NCI-H748 (cell line): ENCODE results near the gene CSPG5.

ENCODE experiments used
- DNase-seq: peaks from one replicate; lab custom pipeline; 2025; ENCODE audit not compliant: unreplicated experiment; lab: John Stamatoyannopoulos, UW

Gene CSPG5

GRCh38 chr3:47588053-47588452, 9.4 kb upstream of the CSPG5 start:
- no peak for DNase-seq

- no peak for DNase-seq
These were observed 8.1 kb upstream of the CSPG5 start for GRCh38 chr3:47586746-47587145.

GRCh38 chr3:47583320-47584075, 4.8 kb upstream of the CSPG5 start:
- no peak for DNase-seq

GRCh38 chr3:47581835-47582234, 3.2 kb upstream of the CSPG5 start:
- no peak for DNase-seq

- no peak for DNase-seq
These were observed 2.8 kb upstream of the CSPG5 start for GRCh38 chr3:47581422-47581821.

- DNase-seq, result no peak
These were observed 1.8 kb upstream of the CSPG5 start for GRCh38 chr3:47580481-47580880.

- no peak for DNase-seq
These were observed 1.2 kb upstream of the CSPG5 start for GRCh38 chr3:47579875-47580274.

- peak; percentile 47 for DNase-seq
These were observed 489 bp downstream of the CSPG5 start for GRCh38 chr3:47578119-47578632.

GRCh38 chr3:47577583-47578118, 1.0 kb downstream of the CSPG5 start:
- peak; percentile 38 for DNase-seq

GRCh38 chr3:47573190-47574172, 5.2 kb downstream of the CSPG5 start:
- DNase-seq, result peak; percentile 14

GRCh38 chr3:47571391-47572175, 7.1 kb downstream of the CSPG5 start:
- DNase-seq, result no peak

- DNase-seq, result no peak
These were observed 9.8 kb downstream of the CSPG5 start for GRCh38 chr3:47568901-47569300.

- no peak for DNase-seq
These were observed 11.5 kb downstream of the CSPG5 start for GRCh38 chr3:47567149-47567548.

- no peak for DNase-seq
These were observed 12.0 kb downstream of the CSPG5 start for GRCh38 chr3:47566667-47567066.

GRCh38 chr3:47565734-47566550, 12.7 kb downstream of the CSPG5 start:
- no peak for DNase-seq

GRCh38 chr3:47556351-47556750, 22.3 kb downstream of the CSPG5 start:
- no peak for DNase-seq

GRCh38 chr3:47554335-47554734, 24.3 kb downstream of the CSPG5 start:
- DNase-seq, result no peak

GRCh38 chr3:47553407-47553806, 25.3 kb downstream of the CSPG5 start:
- DNase-seq, result no peak

- DNase-seq, result no peak
These were observed 36.0 kb downstream of the CSPG5 start for GRCh38 chr3:47542471-47543173.
